MM.1S (cell line): ENCODE data around the gene SULT1C4.
A peak's percentile ranks its signal among the peaks of the same experiment; 100 is the strongest.

Experiments
- DNase-seq: peaks from one replicate; pipeline ENCODE4 v3.0.0-alpha.2; 2015
- H2AFZ ChIP-seq: fragments of 300-600 bp; sonication (generic); 2 replicates; pipeline ENCODE4 v1.6.0; 2016; ENCODE audit warnings: antibody characterized with exemption, low read length
- H3F3A ChIP-seq: fragments of 300-600 bp; sonication (generic); 2 replicates; pipeline ENCODE4 v1.6.1; 2016; ENCODE audit warnings: mild to moderate bottlenecking, antibody characterized with exemption, low read length, moderate library complexity, mixed read lengths; ENCODE audit not compliant: insufficient read depth
- H3K27ac ChIP-seq: fragments of 300-600 bp; sonication (generic); 2 replicates; pipeline ENCODE4 v1.5.1; 2016; ENCODE audit warnings: mild to moderate bottlenecking, low read length
- H3K27me3 ChIP-seq: fragments of 300-600 bp; sonication (generic); replicated peaks from 2 replicates; pipeline ENCODE4 v1.6.0; 2016; ENCODE audit warnings: low read length; ENCODE audit not compliant: insufficient read depth
- H3K36me3 ChIP-seq: fragments of 300-600 bp; sonication (generic); replicated peaks from 2 replicates; pipeline ENCODE4 v1.6.1; 2016; ENCODE audit warnings: mild to moderate bottlenecking, low read length, mixed read lengths; ENCODE audit not compliant: insufficient read depth
- H3K4me1 ChIP-seq: fragments of 300-600 bp; sonication (generic); 2 replicates; pipeline ENCODE4 v1.6.1; 2016; ENCODE audit warnings: low read length, mixed read lengths
- H3K4me2 ChIP-seq: fragments of 300-600 bp; sonication (generic); 2 replicates; pipeline ENCODE4 v1.6.0; 2016; ENCODE audit warnings: low read depth, low read length
- H3K4me3 ChIP-seq: fragments of 300-600 bp; sonication (generic); 2 replicates; pipeline ENCODE4 v1.5.1; 2016; ENCODE audit warnings: low read length, mixed read lengths
- H3K79me2 ChIP-seq: fragments of 300-600 bp; sonication (generic); 2 replicates; pipeline ENCODE4 v1.6.1; 2016; ENCODE audit warnings: mixed run types, low read length, mixed read lengths
- H3K9ac ChIP-seq: fragments of 300-600 bp; sonication (generic); 2 replicates; pipeline ENCODE4 v1.6.1; 2016; ENCODE audit warnings: low read length, mixed read lengths
- H3K9me2 ChIP-seq: fragments of 300-600 bp; sonication (generic); replicated peaks from 2 replicates; pipeline ENCODE4 v1.6.1; 2016; ENCODE audit warnings: mild to moderate bottlenecking, low read length, mixed read lengths; ENCODE audit not compliant: insufficient read depth
- H3K9me3 ChIP-seq: fragments of 300-600 bp; sonication (generic); replicated peaks from 2 replicates; pipeline ENCODE4 v1.6.1; 2016; ENCODE audit warnings: mild to moderate bottlenecking, low read length, mixed read lengths; ENCODE audit not compliant: insufficient read depth
- H4K20me1 ChIP-seq: fragments of 300-600 bp; sonication (generic); 2 replicates; pipeline ENCODE4 v1.6.1; 2016; ENCODE audit warnings: mild to moderate bottlenecking, low read length, moderate library complexity, mixed read lengths; ENCODE audit not compliant: insufficient read depth
- EZH2 ChIP-seq: fragments of 300-600 bp; sonication (generic); optimal IDR thresholded peaks from 2 replicates; pipeline ENCODE3; 2017; ENCODE audit warnings: low read depth, mild to moderate bottlenecking, antibody characterized with exemption, low read length, mixed read lengths
- EZH2phosphoT487 ChIP-seq: fragments of 300-600 bp; sonication (generic); IDR thresholded peaks from 2 replicates; pipeline ENCODE4 v1.6.1; 2018; ENCODE audit warnings: antibody characterized with exemption, low read length
- TF ChIP-seq, protein P1 (sequence below): fragments of 300-600 bp; sonication (generic); IDR thresholded peaks from 2 replicates; pipeline ENCODE4 v1.5.1; 2016; ENCODE audit warnings: antibody characterized with exemption, low read length, mixed read lengths

Gene SULT1C4

GRCh38 chr2:108417254-108417653, 39.5 kb downstream of the SULT1C4 start:
- Histone ChIP-seq H3K79me2 (no peaks in the 10 kb centered on the region), H3K36me3 (no peaks in the 10 kb centered on the region), H3K4me2 (no peak overlapping the region), H2AFZ (no peak overlapping the region), H3K4me1 (no peaks in the 10 kb centered on the region), H3K4me3 (no peak overlapping the region), H3K9me2 (no peaks in the 10 kb centered on the region), H4K20me1 (no peaks in the 10 kb centered on the region), H3F3A (no peaks in the 10 kb centered on the region), H3K9ac (no peak overlapping the region), H3K27ac (no peak overlapping the region), H3K9me3 (no peaks in the 10 kb centered on the region), H3K27me3 (no peaks in the 10 kb centered on the region)
- DNase-seq, result no peak
- TF ChIP-seq, protein P1, sequence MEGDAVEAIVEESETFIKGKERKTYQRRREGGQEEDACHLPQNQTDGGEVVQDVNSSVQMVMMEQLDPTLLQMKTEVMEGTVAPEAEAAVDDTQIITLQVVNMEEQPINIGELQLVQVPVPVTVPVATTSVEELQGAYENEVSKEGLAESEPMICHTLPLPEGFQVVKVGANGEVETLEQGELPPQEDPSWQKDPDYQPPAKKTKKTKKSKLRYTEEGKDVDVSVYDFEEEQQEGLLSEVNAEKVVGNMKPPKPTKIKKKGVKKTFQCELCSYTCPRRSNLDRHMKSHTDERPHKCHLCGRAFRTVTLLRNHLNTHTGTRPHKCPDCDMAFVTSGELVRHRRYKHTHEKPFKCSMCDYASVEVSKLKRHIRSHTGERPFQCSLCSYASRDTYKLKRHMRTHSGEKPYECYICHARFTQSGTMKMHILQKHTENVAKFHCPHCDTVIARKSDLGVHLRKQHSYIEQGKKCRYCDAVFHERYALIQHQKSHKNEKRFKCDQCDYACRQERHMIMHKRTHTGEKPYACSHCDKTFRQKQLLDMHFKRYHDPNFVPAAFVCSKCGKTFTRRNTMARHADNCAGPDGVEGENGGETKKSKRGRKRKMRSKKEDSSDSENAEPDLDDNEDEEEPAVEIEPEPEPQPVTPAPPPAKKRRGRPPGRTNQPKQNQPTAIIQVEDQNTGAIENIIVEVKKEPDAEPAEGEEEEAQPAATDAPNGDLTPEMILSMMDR, result peak; percentile 15; the same call in 1 of the 2 replicates
- TF ChIP-seq EZH2, result no peak
- no peak for TF ChIP-seq EZH2phosphoT487

GRCh38 chr2:108418416-108418815, 40.7 kb downstream of the SULT1C4 start:
- H4K20me1 ChIP-seq, result no peaks in the 10 kb centered on the region

GRCh38 chr2:108423067-108423466, 45.3 kb downstream of the SULT1C4 start:
- Histone ChIP-seq H2AFZ (no peak overlapping the region), H3K4me1 (no peaks in the 10 kb centered on the region), H4K20me1 (no peaks in the 10 kb centered on the region), H3K36me3 (no peaks in the 10 kb centered on the region), H3K9ac (no peak overlapping the region), H3K27ac (no peak overlapping the region), H3K4me3 (no peak overlapping the region), H3K79me2 (no peaks in the 10 kb centered on the region), H3F3A (no peaks in the 10 kb centered on the region), H3K9me3 (no peaks in the 10 kb centered on the region), H3K27me3 (no peaks in the 10 kb centered on the region), H3K4me2 (no peak overlapping the region), H3K9me2 (no peaks in the 10 kb centered on the region)
- TF ChIP-seq EZH2phosphoT487, result no peak
- TF ChIP-seq, protein P1, result no peak
- no peak for TF ChIP-seq EZH2
- DNase-seq, result no peak

More at GRCh38 chr2:108418416-108418815, 40.7 kb downstream of the SULT1C4 start:
- Histone ChIP-seq H3K79me2 (no peaks in the 10 kb centered on the region), H3K4me2 (no peak overlapping the region), H3F3A (no peaks in the 10 kb centered on the region), H3K27me3 (no peaks in the 10 kb centered on the region), H2AFZ (no peak overlapping the region), H3K27ac (no peak overlapping the region), H3K9me2 (no peaks in the 10 kb centered on the region), H3K9me3 (no peaks in the 10 kb centered on the region), H3K9ac (no peak overlapping the region), H3K4me3 (no peak overlapping the region), H3K4me1 (no peaks in the 10 kb centered on the region), H3K36me3 (no peaks in the 10 kb centered on the region)
- TF ChIP-seq EZH2 (no peak), EZH2phosphoT487 (no peak)
- TF ChIP-seq, protein P1, result no peak
- no peak for DNase-seq
